ENCODE data around the gene PLPP7.

- no peak for TF ChIP-seq EZH2 (IDR thresholded peaks at IDR 0.05; ENCODE audit: low read length)
- no peak for TF ChIP-seq CTCF (optimal IDR thresholded peaks at IDR 0.05 in 1 of 3, IDR thresholded peaks at IDR 0.05 in 1 of 3, conservative IDR thresholded peaks at IDR 0.05 in 1 of 3; ENCODE audit: extremely low read depth in 1 of 3, insufficient read depth in 2 of 3, low read length in 3 of 3)
Measured at GRCh38 chr9:131329241-131329641, 39.7 kb downstream of the PLPP7 start.

All from keratinocyte (primary cell).